ENCODE data around the gene CRIP3. TPM values are rescaled to one million over a fixed set of nuclear protein-coding genes. Genes with fewer than 3 reads are reported as not detected.

The CRIP3 gene
- total and polyA plus RNA-seq, 10 of the 15 experiments (the other 5 are each of a cell fraction or from before 2014, with no cell fraction given), result 1.5 to 9.2 (median 2.2) TPM

GRCh38 chr6:43287717-43288679, 20.6 kb downstream of the CRIP3 start:
- SMC1A ChIA-PET (ENCODE audit: uncharacterized antibody, unreplicated experiment), result interaction anchor here (0.8 to 1.9 kb wide), 2 partner anchors 33 to 70 kb away, joined by 3 to 4 read pairs; no protein-coding TSS in a partner anchor
- H3K27ac ChIP-seq (ENCODE audit: control insufficient read depth, insufficient read depth), result no peak overlapping the region
- H3K4me2 ChIP-seq (ENCODE audit: control insufficient read depth, insufficient read depth), result no peak overlapping the region
- H4K20me1 ChIP-seq (ENCODE audit: control insufficient read depth, insufficient read depth), result no peaks in the 10 kb centered on the region
- TF ChIP-seq SUPT20H (IDR thresholded peaks at IDR 0.05; ENCODE audit: borderline replicate concordance, control insufficient read depth, low read depth, low read length) (no peak), TCF3 (IDR thresholded peaks at IDR 0.05; ENCODE audit: borderline replicate concordance, insufficient read depth, low read depth, low read length) (no peak), BACH1 (IDR thresholded peaks at IDR 0.05; ENCODE audit: borderline replicate concordance) (no peak), NRF1 (conservative IDR thresholded peaks at IDR 0.05; ENCODE audit: low read depth, low read length) (no peak), EGR1 (IDR thresholded peaks at IDR 0.05; ENCODE audit: borderline replicate concordance in 1 of 2, low read depth in 2 of 2, low read length in 2 of 2) (no peak), TARDBP (IDR thresholded peaks at IDR 0.05; ENCODE audit: borderline replicate concordance) (no peak), CREB1 (IDR thresholded peaks at IDR 0.05; ENCODE audit: low read depth) (no peak), ZBED1 (IDR thresholded peaks at IDR 0.05; ENCODE audit: borderline replicate concordance) (no peak), JUNB (IDR thresholded peaks at IDR 0.05) (no peak), ZBTB33 (IDR thresholded peaks at IDR 0.05) (no peak), YY1 (IDR thresholded peaks at IDR 0.05; ENCODE audit: low read depth, low read length) (no peak), MEF2B (IDR thresholded peaks at IDR 0.05; ENCODE audit: partially characterized antibody, poor library complexity, severe bottlenecking) (no peak), NBN (IDR thresholded peaks at IDR 0.05) (no peak)
- TF ChIP-seq, protein P1, sequence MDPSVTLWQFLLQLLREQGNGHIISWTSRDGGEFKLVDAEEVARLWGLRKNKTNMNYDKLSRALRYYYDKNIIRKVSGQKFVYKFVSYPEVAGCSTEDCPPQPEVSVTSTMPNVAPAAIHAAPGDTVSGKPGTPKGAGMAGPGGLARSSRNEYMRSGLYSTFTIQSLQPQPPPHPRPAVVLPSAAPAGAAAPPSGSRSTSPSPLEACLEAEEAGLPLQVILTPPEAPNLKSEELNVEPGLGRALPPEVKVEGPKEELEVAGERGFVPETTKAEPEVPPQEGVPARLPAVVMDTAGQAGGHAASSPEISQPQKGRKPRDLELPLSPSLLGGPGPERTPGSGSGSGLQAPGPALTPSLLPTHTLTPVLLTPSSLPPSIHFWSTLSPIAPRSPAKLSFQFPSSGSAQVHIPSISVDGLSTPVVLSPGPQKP (IDR thresholded peaks at IDR 0.05; ENCODE audit: low read depth, low read length), result no peak
- TF ChIP-seq, protein P2, sequence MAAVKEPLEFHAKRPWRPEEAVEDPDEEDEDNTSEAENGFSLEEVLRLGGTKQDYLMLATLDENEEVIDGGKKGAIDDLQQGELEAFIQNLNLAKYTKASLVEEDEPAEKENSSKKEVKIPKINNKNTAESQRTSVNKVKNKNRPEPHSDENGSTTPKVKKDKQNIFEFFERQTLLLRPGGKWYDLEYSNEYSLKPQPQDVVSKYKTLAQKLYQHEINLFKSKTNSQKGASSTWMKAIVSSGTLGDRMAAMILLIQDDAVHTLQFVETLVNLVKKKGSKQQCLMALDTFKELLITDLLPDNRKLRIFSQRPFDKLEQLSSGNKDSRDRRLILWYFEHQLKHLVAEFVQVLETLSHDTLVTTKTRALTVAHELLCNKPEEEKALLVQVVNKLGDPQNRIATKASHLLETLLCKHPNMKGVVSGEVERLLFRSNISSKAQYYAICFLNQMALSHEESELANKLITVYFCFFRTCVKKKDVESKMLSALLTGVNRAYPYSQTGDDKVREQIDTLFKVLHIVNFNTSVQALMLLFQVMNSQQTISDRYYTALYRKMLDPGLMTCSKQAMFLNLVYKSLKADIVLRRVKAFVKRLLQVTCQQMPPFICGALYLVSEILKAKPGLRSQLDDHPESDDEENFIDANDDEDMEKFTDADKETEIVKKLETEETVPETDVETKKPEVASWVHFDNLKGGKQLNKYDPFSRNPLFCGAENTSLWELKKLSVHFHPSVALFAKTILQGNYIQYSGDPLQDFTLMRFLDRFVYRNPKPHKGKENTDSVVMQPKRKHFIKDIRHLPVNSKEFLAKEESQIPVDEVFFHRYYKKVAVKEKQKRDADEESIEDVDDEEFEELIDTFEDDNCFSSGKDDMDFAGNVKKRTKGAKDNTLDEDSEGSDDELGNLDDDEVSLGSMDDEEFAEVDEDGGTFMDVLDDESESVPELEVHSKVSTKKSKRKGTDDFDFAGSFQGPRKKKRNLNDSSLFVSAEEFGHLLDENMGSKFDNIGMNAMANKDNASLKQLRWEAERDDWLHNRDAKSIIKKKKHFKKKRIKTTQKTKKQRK (IDR thresholded peaks at IDR 0.05; ENCODE audit: low read depth, low read length), result no peak
- no peak overlapping the region for H2AFZ ChIP-seq (ENCODE audit: control insufficient read depth, low read depth, low read length)
- RAD21 ChIA-PET (ENCODE audit: unreplicated experiment), result interaction anchor here (0.8 kb wide), 1 partner anchor 12 kb away, joined by 3 read pairs; no protein-coding TSS in a partner anchor
- FAIRE-seq (no peak), DNase-seq (ENCODE audit: low read depth, low spot score) (no peak), ATAC-seq (no peak; the same call in 1 of the 3 replicates)
- H3K4me1 ChIP-seq (ENCODE audit: control insufficient read depth, insufficient read depth, low read length), result no peaks in the 10 kb centered on the region
- no peaks in the 10 kb centered on the region for H3K9me3 ChIP-seq (replicated peaks; ENCODE audit: control insufficient read depth, insufficient read depth, low read length)
- H3K9ac ChIP-seq (ENCODE audit: control insufficient read depth, insufficient read depth, low read length), result no peak overlapping the region
- BruUV-seq (replicated peaks), result no TSS peak
- in situ Hi-C loops (cut with MboI), result no loop called here
- no peaks in the 10 kb centered on the region for H3K36me3 ChIP-seq (ENCODE audit: control insufficient read depth in 2 of 2, insufficient read depth in 2 of 2, low read length in 1 of 2)
- H3K27me3 ChIP-seq (replicated peaks in 1 of 2; ENCODE audit: control insufficient read depth in 2 of 2, insufficient read depth in 2 of 2, low read length in 1 of 2), result peaks cover 0 to 2% of the 10 kb centered on the region in 2 experiments; a peak in 3 of 4 replicates
- no peaks in the 10 kb centered on the region for H3K79me2 ChIP-seq (ENCODE audit: control insufficient read depth, insufficient read depth, low read length)
- intact Hi-C loops (cut with micrococcal nuclease; ENCODE audit: unreplicated experiment), result no loop called here
- CTCF ChIA-PET, result interaction anchor here (0.8 to 1.4 kb wide), 3 partner anchors 9 to 73 kb away, joined by 3 read pairs; no protein-coding TSS in a partner anchor
- no peak overlapping the region for H3K4me3 ChIP-seq
- POLR2A ChIA-PET, result no interaction called here
- 27% methylated on average over 7 of the region's 7 CpGs for WGBS (ENCODE audit: insufficient coverage, insufficient replicate concordance, low lambda C conversion rate, missing lambda C conversion rate)
